T-helper 1 cell treated with Interleukin-12 subunit alpha and Interleukin-12 subunit beta and Interleukin-4 antibody, amounts not matched to agents 30 ng/mL and 1 ng/mL, for 36 hours (primary cell): ENCODE measurements around the gene DUSP3. TPM values are rescaled to one million over a fixed set of nuclear protein-coding genes. Genes with fewer than 3 reads are reported as not detected.

ENCODE experiments used
- intact Hi-C: fragments of 100-400 bp; cut with micrococcal nuclease; formaldehyde crosslinking; loops from one replicate; pipeline ENCODE4 v1.15.1; 2024
- total RNA-seq: library from RNA; stranded (reverse); gene quantifications from 2 replicates; pipeline ENCODE4 v1.2.3, GENCODE V29; 2022

The DUSP3 gene
- 4.6 and 5.2 TPM in 2 replicates for total RNA-seq

- intact Hi-C loops: loop anchor here (1.0 to 5.0 kb wide), 5 partner anchors 54 to 390 kb away; partner anchors contain the start of genes CD300LG and MPP3
These were observed at the start of gene DUSP3 for GRCh38 chr17:43778337-43779144. Gene DUSP3, minus strand, starts transcription at chr17:43778977. Its CDS starts 53 bp downstream, at chr17:43778924.

GRCh38 chr17:43827596-43827995 lies 48.8 kb upstream of the DUSP3 start:
- intact Hi-C loops: no loop called here

GRCh38 chr17:43826206-43826605 lies 47.4 kb upstream of the DUSP3 start:
- intact Hi-C loops: no loop called here

GRCh38 chr17:43825567-43825966 lies 46.8 kb upstream of the DUSP3 start:
- intact Hi-C loops: no loop called here

DNA sequence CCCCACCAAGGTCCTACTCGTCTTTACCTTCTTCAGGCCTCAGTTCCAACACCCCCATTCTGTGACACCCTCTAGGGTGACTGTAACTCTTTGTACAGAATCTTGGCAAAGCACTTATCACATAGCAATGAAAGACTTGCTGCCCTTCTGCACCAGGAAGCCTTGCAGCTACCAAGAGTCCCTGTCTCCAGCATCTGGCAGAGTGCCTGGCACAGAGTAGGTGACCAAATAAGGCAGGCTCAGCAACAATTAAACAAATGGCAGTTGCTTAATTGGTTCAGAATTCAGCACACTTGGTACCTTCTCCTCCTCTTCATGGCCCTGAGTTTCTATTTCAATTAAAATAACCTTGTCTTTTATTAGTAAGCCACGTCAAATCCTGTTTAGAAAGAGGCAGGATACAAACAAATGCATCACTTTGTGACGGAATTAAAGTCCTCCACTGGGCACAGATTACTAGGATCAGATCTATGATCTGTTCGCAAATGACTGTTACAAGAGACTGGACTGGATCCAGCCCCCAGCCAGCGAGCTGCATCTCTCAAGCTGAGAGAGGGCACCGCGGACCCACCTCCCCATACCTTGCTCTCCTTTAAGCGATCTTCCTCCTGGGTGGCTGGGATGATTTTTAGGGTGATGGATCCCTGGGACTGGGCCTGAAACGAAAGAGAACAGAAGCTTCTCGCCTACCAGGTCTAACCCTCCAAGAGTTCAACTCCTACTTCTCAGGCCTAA lies 44.7 kb upstream of the DUSP3 start:
- intact Hi-C loops: no loop called here

DNA sequence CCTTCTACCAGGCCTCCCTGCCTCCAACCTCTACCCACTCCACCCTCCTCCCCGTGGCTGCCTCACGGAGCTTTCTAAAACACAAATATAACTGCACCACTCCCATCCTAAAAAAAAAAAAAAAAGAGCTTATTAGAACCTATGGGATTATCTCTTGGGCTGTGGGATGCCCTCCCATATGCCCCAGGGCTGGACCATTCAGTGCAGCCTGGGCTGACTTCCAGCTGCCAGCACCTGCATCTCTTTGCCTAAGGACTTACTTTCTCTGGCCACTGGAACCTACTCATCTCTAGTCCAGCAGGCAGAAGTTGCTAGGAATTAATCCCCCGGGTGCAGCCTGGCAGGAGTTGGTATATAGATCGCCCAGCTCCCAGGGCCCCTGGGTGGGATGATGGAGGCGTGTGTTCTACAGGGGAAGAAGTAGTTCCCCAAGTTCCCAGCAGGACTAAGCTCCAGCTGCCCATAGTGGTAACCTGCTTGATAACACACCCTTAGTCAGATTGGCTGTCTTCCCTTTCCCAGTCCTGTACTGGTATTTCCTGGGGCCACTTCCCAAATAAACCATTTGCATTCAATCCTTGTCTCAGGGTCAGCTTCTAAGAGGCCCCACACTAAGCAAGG lies 43.9 kb upstream of the DUSP3 start:
- intact Hi-C loops: no loop called here

DNA sequence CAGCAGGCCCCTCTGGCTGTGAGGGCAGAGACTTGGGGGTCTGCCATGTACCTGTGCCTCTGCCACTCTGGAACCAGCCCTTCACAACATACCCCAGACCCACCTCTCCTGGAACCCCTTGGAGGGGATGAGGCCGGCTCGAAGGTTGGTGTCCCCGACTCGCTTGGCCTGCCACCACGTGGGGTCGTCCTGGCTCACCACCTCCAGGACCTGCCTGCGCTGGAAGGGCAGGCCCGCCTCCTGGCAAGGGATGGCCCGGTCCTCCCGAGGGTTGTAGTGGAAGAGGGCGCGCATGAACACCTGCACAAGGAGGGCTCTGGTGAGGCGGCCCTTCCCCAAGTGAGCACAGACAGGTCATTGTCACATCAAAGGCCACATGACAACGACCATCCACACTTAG lies 42.0 kb upstream of the DUSP3 start:
- intact Hi-C loops: no loop called here

DNA sequence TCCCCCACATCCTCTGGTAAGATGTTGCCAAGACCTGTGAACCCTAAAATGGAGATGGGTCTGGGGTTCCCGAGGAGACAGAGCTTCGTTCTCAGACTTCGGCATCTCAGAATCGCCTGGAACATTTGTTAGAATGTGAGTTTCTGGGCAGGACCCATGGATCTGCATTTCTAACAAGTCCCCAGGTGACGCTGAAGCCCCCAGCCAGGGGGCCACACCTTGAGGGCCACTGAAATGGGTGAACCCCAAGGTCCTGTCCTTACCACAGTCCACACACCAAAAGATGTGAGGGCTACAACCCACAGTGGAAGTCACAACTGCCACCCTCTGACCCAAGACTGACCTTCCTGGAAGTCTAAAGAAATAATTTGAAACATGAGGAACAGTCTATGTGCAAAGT lies 40.2 kb upstream of the DUSP3 start:
- intact Hi-C loops: no loop called here

- intact Hi-C loops: no loop called here
These were observed 39.0 kb upstream of the DUSP3 start for GRCh38 chr17:43817826-43818225.

DNA sequence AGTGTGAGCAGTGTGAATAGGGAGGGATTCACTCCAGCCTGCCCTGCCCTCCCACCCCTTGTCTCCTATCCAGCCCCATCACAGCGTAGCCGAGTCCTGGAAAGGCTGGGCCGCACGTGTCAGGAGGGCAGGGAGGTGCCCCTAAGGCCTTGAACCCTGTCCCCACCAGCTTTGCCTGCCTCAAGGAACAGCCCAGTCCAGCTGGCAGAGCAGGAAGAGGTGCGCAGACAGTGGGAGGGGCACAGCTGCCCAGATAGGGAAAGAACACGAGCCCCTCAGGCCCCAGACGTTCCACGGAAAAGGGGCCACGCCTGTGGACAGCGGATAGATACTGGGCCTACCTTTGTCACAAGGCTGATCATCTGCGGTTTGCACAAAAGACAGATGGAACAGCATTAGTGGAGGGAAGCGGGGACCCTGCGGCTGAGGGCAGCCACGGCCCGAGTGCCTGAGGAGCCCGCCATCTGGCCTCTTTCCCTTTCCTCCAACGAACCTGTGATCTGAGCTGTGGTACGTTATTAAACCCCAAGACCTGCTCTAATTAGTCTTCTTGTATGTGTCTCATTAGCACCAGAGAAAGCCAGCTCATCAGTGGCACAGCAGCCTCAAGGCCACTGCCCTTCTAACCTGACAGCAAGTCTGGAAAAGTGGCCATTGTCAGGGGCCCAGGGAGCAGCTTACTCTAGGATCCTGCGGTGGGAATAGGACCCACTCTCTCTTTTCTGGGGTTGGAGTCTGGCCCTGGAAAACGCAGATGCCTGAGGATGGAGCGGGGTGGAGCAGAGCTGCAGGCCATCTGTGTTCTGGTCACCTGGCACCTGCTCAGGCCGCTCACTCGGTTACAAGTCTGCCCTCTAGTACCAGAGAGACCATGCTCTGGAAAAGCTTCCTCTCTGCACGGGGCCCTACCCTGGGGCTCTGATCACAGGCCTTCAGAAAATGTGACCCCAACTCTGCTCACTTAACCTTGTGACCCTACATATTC lies 37.9 kb upstream of the DUSP3 start:
- intact Hi-C loops: no loop called here

- intact Hi-C loops: no loop called here
These were observed 35.9 kb upstream of the DUSP3 start for GRCh38 chr17:43814714-43815113.

DNA sequence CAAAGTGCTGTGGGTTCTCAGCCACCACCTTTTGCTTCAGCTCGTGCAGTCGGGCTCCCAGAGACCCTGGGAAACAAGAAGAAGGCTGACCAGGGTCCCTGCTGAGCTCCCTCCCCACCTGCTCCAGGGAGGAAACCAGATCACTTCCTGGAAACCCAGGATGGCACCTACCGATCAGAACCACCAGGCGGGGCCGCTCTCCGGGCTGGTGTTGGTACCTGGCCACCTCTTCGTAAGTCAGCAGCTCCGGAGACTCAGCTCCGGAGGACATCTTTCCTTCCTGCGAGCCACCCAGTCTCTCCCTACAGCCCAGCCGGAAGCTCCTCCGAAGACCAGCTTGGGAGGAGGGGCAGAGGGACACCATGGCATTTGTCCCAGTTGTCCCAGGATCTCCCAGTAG lies 35.2 kb upstream of the DUSP3 start:
- intact Hi-C loops: no loop called here

- intact Hi-C loops: no loop called here
These were observed 34.6 kb upstream of the DUSP3 start for GRCh38 chr17:43813386-43813785.

DNA sequence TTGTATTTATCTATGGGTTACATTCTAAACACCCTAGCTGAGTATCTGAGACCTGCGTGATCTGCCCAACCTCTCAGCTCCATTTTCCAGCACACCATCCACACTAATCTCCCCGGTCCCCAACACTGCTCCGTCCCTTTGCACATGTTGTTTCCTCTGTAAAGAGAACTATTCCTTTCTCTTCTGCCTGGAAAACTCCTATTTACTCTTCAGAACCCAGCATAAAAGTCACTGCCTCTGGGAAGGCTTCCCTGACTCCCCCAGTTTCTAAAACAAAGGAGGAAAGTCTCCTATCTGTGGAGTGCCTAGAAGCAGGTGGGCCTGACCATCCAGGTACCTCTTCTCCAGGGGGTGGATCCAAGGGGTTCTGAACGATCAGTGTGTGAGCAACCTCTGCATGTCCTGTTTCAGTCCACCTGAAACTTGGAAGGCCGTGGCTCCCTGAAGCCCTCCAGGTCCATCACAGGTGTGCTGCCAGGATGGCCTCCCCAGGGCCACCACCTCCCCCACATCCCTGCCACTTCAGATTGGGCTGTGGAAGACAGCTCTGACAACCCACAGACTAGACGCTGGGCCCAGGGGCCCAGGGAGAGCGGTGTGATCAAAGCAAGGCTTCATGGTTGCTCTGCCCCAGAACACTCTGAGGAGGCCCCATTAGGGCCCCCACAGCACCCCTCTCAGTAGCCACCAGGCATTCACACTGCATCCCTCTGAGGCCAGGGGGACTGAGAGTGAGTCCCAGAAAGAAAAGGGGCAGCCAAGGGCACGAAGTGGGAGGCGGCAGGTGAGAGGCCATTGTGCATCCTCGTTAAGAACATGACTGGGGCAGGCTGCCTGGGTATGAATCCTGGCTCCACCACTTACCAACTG lies 33.9 kb upstream of the DUSP3 start:
- intact Hi-C loops: no loop called here

DNA sequence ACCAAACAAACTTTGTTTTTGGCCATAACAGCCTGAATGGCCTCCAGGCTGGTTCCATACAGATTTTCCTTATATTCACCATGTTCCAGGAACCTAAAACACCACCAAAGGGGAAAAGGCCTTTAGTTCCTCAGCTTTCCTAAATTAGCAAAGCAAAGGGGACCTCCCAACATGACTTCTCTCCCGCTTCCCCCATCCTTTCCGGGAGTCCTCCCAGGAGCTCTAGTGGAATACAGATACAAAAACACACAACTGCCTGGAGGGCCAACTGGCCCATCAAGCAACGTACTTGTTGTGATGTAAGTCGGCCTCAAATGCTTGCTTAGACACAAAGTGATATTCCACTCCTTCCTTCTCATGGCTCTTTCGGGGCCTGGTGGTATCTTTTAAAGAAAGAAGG lies 32.0 kb upstream of the DUSP3 start:
- intact Hi-C loops: no loop called here

DNA sequence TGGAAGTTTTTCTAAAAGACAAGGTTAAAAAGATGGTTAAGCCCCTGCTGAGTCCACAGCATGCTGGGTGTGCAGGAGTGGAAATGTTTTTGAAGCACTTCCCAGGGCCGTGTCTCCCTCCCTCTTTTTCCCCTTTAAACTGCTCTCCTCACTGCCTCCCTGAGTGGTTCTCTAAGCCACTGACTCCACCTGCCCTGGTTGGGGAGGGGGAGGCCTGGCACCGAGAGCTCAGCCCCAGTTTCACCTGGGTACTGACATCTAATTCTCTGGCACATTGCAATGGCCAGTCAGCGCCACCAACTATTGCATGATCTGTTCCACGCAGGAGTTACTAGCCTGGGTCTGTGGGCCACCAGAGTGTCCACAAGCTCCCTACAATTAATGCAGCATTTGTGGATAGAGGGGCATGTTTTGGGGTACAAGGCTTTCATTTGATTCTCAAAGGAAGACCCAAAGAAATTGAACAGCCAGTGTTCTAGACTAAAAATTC lies 31.5 kb upstream of the DUSP3 start:
- intact Hi-C loops: no loop called here

DNA sequence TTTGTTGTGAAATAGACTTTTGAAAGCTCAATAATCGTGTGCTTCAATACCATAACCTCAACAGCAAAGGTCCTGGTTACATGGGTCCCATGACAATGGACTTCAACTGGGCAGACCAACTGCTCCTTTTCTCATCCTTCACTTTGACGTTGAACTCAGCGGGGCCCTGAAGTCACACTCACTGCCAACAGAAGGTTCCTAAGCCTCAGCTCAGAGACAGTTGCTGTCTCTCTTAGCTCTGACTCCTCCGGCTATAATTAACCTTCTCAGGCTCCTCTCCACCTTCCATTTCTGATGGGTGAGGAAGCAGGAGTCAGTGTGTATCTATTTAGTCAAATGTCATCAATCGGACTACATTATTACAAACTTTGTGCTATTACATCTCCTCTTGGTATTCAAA lies 30.3 kb upstream of the DUSP3 start:
- intact Hi-C loops: no loop called here

DNA sequence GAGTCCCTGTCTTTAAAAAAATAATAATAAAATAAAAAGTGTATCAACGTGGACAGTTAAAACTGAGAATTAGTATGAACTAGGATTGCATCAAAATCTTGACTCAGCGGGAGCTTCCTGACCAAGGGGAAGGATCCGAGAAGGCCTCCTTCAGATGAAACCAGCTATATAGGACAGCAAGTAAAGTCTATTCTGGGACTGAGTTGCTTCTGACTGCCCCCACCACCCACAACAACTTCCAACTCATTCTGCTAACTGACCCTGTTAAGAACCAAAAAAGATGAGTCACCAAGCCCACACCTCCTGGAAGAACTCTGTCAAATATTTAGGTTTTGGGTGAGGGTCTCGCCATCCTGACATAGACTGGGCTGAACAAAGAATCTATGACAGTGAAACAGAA lies 29.3 kb upstream of the DUSP3 start:
- intact Hi-C loops: no loop called here

DNA sequence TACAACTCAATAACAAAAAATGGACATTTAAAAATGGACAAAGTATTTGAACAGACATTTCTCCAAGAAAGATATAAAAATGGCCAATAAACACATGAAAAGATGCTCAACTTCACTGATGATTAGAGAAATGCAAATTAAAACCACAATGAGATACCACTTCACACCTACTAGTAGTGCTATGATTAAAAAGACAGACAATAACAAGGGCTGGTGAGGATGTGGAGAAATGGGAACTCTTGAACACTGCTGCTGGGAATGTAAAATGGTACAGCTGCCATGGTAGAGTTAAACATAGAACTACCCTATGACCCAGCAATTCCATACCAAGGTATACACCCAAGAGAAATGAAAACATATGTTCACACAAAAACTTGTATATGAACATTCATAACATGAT lies 26.3 kb upstream of the DUSP3 start:
- intact Hi-C loops: no loop called here

DNA sequence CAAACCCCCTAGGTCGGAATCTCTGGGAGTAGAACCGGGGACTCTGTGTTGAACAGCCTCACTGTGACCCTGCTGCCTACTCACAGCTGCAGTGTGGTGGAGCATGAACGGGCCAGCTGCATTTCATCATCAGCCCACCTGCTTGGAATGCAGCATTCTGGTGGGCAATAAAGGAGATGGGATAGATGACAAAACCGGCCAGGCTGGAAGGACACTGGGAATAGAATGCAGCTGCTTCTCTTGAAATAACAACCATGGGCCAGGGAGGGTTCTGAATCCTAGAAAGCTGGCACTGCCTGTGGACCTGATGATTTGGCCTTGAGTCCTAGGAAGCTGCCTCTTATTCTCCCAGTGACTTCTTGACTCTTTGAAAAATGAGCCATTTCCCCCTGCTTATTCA lies 25.0 kb upstream of the DUSP3 start:
- intact Hi-C loops: no loop called here
